HL-60 (cell line): ENCODE data around the gene MACROD2.

Experiments
- DNase-seq, 2 experiments: peaks; one replicate each; pipeline ENCODE4 v3.0.0-alpha.2; 2010 to 2020; ENCODE audit warnings: low read depth in 1 of 2, low spot score in 1 of 2
- H3K27ac ChIP-seq: fragments of 250-450 bp; sonication (Bioruptor Pico); replicated peaks from 2 replicates; pipeline ENCODE4 v1.5.1; 2020; ENCODE audit warnings: mild to moderate bottlenecking, moderate library complexity
- H3K27me3 ChIP-seq: fragments of 250-450 bp; sonication (Bioruptor Pico); 2 replicates; pipeline ENCODE4 v1.5.1; 2021; ENCODE audit warnings: mild to moderate bottlenecking, moderate library complexity; ENCODE audit not compliant: insufficient read depth, poor library complexity, severe bottlenecking
- H3K4me3 ChIP-seq: replicated peaks from 2 replicates; pipeline ENCODE4 v1.5.1; 2011; ENCODE audit warnings: mild to moderate bottlenecking, control low read depth, low read length; ENCODE audit not compliant: insufficient read depth
- CTCF ChIP-seq: IDR thresholded peaks from one replicate; pipeline ENCODE4 v1.5.1; 2011; ENCODE audit warnings: low read length, control low read depth, inconsistent platforms; ENCODE audit not compliant: insufficient read depth
- GABPA ChIP-seq: IDR thresholded peaks from 2 replicates; pipeline ENCODE4 v1.6.1; 2012; ENCODE audit warnings: low read depth
- POLR2AphosphoS5 ChIP-seq: IDR thresholded peaks from 2 replicates; pipeline ENCODE4 v1.6.1; 2012; ENCODE audit warnings: low read depth
- REST ChIP-seq: IDR thresholded peaks from 2 replicates; pipeline ENCODE4 v1.6.1; 2012; ENCODE audit warnings: low read depth; ENCODE audit not compliant: insufficient replicate concordance
- SPI1 ChIP-seq: IDR thresholded peaks from 2 replicates; pipeline ENCODE4 v1.6.1; 2012; ENCODE audit warnings: low read depth, mild to moderate bottlenecking, borderline replicate concordance

MACROD2 gene

GRCh38 chr20:14404515-14404914 lies 409.2 kb downstream of the MACROD2 start:
- Histone ChIP-seq H3K27ac (no peak overlapping the region), H3K27me3 (no peaks in the 10 kb centered on the region), H3K4me3 (no peak overlapping the region)
- DNase-seq, result no peak
- no peak for TF ChIP-seq REST
- TF ChIP-seq GABPA, result no peak
- no peak for TF ChIP-seq CTCF
- no peak for TF ChIP-seq SPI1
- no peak for TF ChIP-seq POLR2AphosphoS5

- TF ChIP-seq GABPA, result no peak
- no peak for TF ChIP-seq CTCF
- no peak for TF ChIP-seq POLR2AphosphoS5
- no peak for TF ChIP-seq SPI1
- no peak for TF ChIP-seq REST
- no peak overlapping the region for H3K4me3 ChIP-seq
- no peaks in the 10 kb centered on the region for H3K27me3 ChIP-seq
- DNase-seq, result no peak
- no peak overlapping the region for H3K27ac ChIP-seq
These were observed 411.2 kb downstream of the MACROD2 start for GRCh38 chr20:14406495-14406894.

DNA sequence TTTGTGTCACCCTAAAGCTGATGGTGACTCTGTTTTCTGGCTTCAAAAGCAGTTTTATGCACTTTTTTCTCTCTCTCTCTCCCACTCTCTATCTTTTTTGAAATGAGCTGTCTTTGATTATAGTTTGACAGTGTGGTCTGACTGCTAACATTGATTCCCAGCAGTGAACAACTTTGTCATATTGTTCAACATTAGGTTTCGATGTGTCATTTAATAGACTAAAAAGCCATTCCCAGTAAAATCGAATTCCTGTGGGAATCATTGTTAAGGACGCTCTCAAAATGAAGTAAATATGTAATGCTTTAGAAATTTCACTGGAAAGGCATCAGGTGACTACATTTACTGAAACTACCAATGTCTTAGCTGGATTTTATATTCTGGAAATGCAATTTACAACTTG lies 412.0 kb downstream of the MACROD2 start:
- Histone ChIP-seq H3K27me3 (no peaks in the 10 kb centered on the region), H3K4me3 (no peak overlapping the region), H3K27ac (no peak overlapping the region)
- DNase-seq, result no peak
- TF ChIP-seq POLR2AphosphoS5, result no peak
- TF ChIP-seq SPI1, result no peak
- no peak for TF ChIP-seq CTCF
- TF ChIP-seq GABPA, result no peak
- TF ChIP-seq REST, result no peak
